Caco-2 (cell line): Measurements from ENCODE around the gene SNX5. TPM values are rescaled to one million over a fixed set of nuclear protein-coding genes. Genes with fewer than 3 reads are reported as not detected.
A peak's percentile ranks its signal among the peaks of the same experiment; 100 is the strongest.

Source experiments
- BruUV-seq: library from RNA; stranded (reverse); fragments of 400-500 nt; replicated peaks from 2 replicates; lab custom pipeline; 2021; lab: Mats Ljungman, UMichigan
- CTCF ChIA-PET: fragments of 300-600 bp; sonication (Branson Sonifier 250); formaldehyde crosslinking; loops from one replicate; lab custom pipeline; 2022; ENCODE audit warnings: antibody characterized with exemption; lab: Charles Lee
- POLR2A ChIA-PET: fragments of 300-600 bp; sonication (Branson Sonifier 250); formaldehyde crosslinking; loops from one replicate; lab custom pipeline; 2022; ENCODE audit warnings: antibody characterized with exemption; lab: Charles Lee
- DNase-seq, 2 experiments: peaks; one replicate each; pipeline versions ENCODE4 v3.0.0 to v3.0.0-alpha.2; 2020 to 2022
- H3K27me3 ChIP-seq: replicated peaks from 2 replicates; pipeline ENCODE4 v1.6.0; 2011; ENCODE audit warnings: low read length; ENCODE audit not compliant: control insufficient read depth, insufficient read depth
- H3K36me3 ChIP-seq: 2 replicates; pipeline ENCODE4 v1.5.1; 2011; ENCODE audit warnings: low read length; ENCODE audit not compliant: control insufficient read depth, insufficient read depth
- H3K4me1 ChIP-seq: fragments of 250-450 bp; sonication (Bioruptor Pico); 2 replicates; pipeline ENCODE4 v1.5.1; 2020; ENCODE audit warnings: mild to moderate bottlenecking
- H3K4me3 ChIP-seq: 2 replicates; pipeline ENCODE4 v1.5.1; 2011; ENCODE audit warnings: low read depth, mild to moderate bottlenecking, control low read depth, low read length
- H3K9me3 ChIP-seq: fragments of 250-450 bp; sonication (Bioruptor Pico); 2 replicates; pipeline ENCODE4 v1.5.1; 2020; ENCODE audit warnings: mild to moderate bottlenecking, moderate library complexity
- H3K27ac Mint-ChIP-seq: one replicate; pipeline ENCODE4 v1.8.0; 2022; ENCODE audit warnings: mixed read lengths; ENCODE audit not compliant: unreplicated experiment
- H3K27me3 Mint-ChIP-seq: one replicate; pipeline ENCODE4 v1.8.0; 2022; ENCODE audit warnings: mixed read lengths; ENCODE audit not compliant: insufficient read depth, unreplicated experiment
- H3K36me3 Mint-ChIP-seq: one replicate; pipeline ENCODE4 v1.8.0; 2022; ENCODE audit warnings: mild to moderate bottlenecking, mixed read lengths; ENCODE audit not compliant: insufficient read depth, unreplicated experiment
- H3K4me1 Mint-ChIP-seq: one replicate; pipeline ENCODE4 v1.8.0; 2022; ENCODE audit warnings: low read depth, mixed read lengths; ENCODE audit not compliant: unreplicated experiment
- H3K4me3 Mint-ChIP-seq: one replicate; pipeline ENCODE4 v1.8.0; 2022; ENCODE audit warnings: mild to moderate bottlenecking, moderate library complexity, mixed read lengths; ENCODE audit not compliant: unreplicated experiment
- H3K9me3 Mint-ChIP-seq: one replicate; pipeline ENCODE4 v1.8.0; 2022; ENCODE audit warnings: mixed read lengths; ENCODE audit not compliant: unreplicated experiment
- intact Hi-C: fragments of 100-400 bp; cut with micrococcal nuclease; formaldehyde crosslinking; loops from one replicate; pipeline ENCODE4 v1.10.0; 2022; ENCODE audit not compliant: unreplicated experiment
- total RNA-seq: library from RNA; stranded (reverse); gene quantifications from 2 replicates; pipeline ENCODE4 v1.2.3, GENCODE V29; 2022
- TF ChIP-seq, protein P1 (sequence below), 2 experiments: fragments of 200-600 bp in 1 of 2; IDR thresholded peaks; 1 replicate in 1 of 2; 2 replicates in 1 of 2; pipeline versions ENCODE4 v1.5.1 to v1.8.0; 2011 to 2022; ENCODE audit warnings: antibody characterized with exemption in 1 of 2, control low read depth in 1 of 2, inconsistent platforms in 1 of 2, low read depth in 1 of 2, low read length in 1 of 2, mild to moderate bottlenecking in 1 of 2, moderate library complexity in 1 of 2; ENCODE audit not compliant: insufficient read depth in 1 of 2, severe bottlenecking in 1 of 2, unreplicated experiment in 1 of 2

SNX5 gene
- total RNA-seq, 1 experiment from 2014 or later = 299 TPM

DNA sequence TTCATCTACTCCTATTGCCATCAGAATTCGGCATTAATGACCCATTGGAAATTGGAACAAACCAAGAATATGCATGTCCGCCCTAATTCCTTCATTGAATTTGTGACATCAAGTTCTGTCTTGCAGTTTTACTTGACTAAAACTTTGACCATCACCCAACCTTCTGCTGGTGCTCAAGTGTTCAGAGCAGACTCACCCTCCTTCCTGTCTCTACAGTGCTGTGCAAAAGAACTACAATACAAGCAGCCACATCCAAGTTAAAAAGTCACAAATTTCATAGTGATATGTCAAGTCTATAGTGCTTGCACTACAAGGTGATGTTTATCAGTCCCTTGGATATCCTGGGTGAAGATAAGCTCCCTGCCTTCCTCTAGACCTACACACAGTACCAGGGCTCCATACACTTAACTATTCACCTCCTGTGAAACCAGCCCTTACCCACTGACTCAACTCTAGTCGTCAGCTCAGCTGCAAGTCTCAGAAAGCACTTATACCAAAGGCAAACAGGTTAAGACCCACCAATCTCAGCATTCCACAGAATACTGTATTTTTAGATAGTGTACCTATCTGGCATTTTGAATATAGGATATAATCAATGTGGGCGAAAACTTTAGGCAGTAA, 23.6 kb downstream of the SNX5 start:
- no peak overlapping the region for H3K27ac Mint-ChIP-seq
- H3K27me3 Mint-ChIP-seq = no peaks in the 10 kb centered on the region
- no peaks in the 10 kb centered on the region for H3K4me1 Mint-ChIP-seq
- H3K9me3 ChIP-seq = no peaks in the 10 kb centered on the region
- no peaks in the 10 kb centered on the region for H3K27me3 ChIP-seq
- TF ChIP-seq, protein P1, sequence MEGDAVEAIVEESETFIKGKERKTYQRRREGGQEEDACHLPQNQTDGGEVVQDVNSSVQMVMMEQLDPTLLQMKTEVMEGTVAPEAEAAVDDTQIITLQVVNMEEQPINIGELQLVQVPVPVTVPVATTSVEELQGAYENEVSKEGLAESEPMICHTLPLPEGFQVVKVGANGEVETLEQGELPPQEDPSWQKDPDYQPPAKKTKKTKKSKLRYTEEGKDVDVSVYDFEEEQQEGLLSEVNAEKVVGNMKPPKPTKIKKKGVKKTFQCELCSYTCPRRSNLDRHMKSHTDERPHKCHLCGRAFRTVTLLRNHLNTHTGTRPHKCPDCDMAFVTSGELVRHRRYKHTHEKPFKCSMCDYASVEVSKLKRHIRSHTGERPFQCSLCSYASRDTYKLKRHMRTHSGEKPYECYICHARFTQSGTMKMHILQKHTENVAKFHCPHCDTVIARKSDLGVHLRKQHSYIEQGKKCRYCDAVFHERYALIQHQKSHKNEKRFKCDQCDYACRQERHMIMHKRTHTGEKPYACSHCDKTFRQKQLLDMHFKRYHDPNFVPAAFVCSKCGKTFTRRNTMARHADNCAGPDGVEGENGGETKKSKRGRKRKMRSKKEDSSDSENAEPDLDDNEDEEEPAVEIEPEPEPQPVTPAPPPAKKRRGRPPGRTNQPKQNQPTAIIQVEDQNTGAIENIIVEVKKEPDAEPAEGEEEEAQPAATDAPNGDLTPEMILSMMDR (IDR thresholded peaks at IDR 0.05; ENCODE audit: insufficient read depth in 1 of 2, low read depth in 1 of 2, low read length in 1 of 2, severe bottlenecking in 1 of 2, unreplicated experiment in 1 of 2) = no peak
- ChIA-PET CTCF (no interaction called here), POLR2A (no interaction called here)
- no TSS peak for BruUV-seq
- H3K4me3 Mint-ChIP-seq = no peak overlapping the region
- intact Hi-C loops = loop anchor here (5.0 kb wide), 1 partner anchor 52 kb away; no protein-coding TSS in a partner anchor
- peaks cover 100% of the 10 kb centered on the region for H3K36me3 Mint-ChIP-seq
- H3K9me3 Mint-ChIP-seq = no peaks in the 10 kb centered on the region
- H3K4me1 ChIP-seq = no peaks in the 10 kb centered on the region
- peaks cover 17% of the 10 kb centered on the region for H3K36me3 ChIP-seq
- no peak for DNase-seq
- H3K4me3 ChIP-seq = no peak overlapping the region

DNA sequence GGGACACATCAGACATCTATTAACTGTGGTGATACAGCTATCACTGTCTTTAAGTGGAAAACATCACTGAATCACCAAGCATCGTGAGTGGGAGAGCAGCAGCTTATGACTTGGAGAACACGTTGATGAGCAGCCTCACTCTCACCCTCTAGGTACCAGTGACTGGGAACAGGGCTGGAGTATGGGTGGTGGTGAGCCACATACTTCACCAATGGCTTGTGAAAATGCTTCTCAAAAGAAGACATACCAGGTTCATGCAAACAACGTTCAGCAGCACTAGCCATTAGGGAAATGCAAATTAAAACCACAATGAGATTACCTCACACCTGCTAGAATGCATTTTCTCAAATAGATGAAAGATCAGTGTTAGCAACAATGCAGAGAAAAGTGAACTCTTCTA, 25.3 kb downstream of the SNX5 start:
- no peak for DNase-seq
- no peaks in the 10 kb centered on the region for H3K4me1 ChIP-seq
- no peaks in the 10 kb centered on the region for H3K27me3 ChIP-seq
- ChIA-PET CTCF (interaction anchor here (0.6 kb wide), 1 partner anchor 438 kb away, joined by 4 read pairs; no protein-coding TSS in a partner anchor), POLR2A (no interaction called here)
- no peak overlapping the region for H3K4me3 Mint-ChIP-seq
- TF ChIP-seq, protein P1 (IDR thresholded peaks at IDR 0.05; ENCODE audit: insufficient read depth in 1 of 2, low read depth in 1 of 2, low read length in 1 of 2, severe bottlenecking in 1 of 2, unreplicated experiment in 1 of 2) = no peak
- intact Hi-C loops = loop anchor here (5.0 kb wide), 1 partner anchor 54 kb away; no protein-coding TSS in a partner anchor
- peaks cover 95% of the 10 kb centered on the region for H3K36me3 Mint-ChIP-seq
- no peaks in the 10 kb centered on the region for H3K9me3 ChIP-seq
- no peaks in the 10 kb centered on the region for H3K27me3 Mint-ChIP-seq
- peaks cover 15% of the 10 kb centered on the region for H3K36me3 ChIP-seq
- no peaks in the 10 kb centered on the region for H3K9me3 Mint-ChIP-seq
- H3K4me1 Mint-ChIP-seq = no peaks in the 10 kb centered on the region
- H3K4me3 ChIP-seq = no peak overlapping the region
- no peak overlapping the region for H3K27ac Mint-ChIP-seq
- no TSS peak for BruUV-seq

DNA sequence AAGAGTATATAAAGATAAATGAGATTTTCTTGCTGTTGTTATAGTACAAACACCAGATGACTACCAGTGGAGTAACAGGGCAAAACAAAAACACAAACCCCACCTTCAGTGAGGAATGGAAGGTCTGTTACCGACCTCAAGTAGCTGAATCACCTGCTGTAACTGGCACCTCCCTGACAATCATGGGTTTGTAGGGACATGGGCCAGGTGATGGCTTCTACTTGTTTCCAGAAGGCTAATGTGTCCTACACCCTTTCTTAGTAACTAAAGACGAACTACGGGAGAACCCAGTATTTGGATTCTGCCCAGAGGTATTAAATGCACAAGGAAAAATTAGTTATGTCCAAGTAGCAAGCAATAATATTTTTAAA, 26.8 kb downstream of the SNX5 start:
- CTCF ChIA-PET = no interaction called here
- Mint-ChIP-seq H3K4me1 (no peaks in the 10 kb centered on the region), H3K36me3 (peaks cover 89% of the 10 kb centered on the region), H3K27ac (no peak overlapping the region), H3K9me3 (no peaks in the 10 kb centered on the region), H3K4me3 (no peak overlapping the region), H3K27me3 (no peaks in the 10 kb centered on the region)
- no peak for DNase-seq
- H3K36me3 ChIP-seq = peaks cover 15% of the 10 kb centered on the region
- H3K27me3 ChIP-seq = no peaks in the 10 kb centered on the region
- H3K9me3 ChIP-seq = no peaks in the 10 kb centered on the region
- intact Hi-C loops = loop anchor here (5.0 kb wide), 1 partner anchor 55 kb away; no protein-coding TSS in a partner anchor
- TF ChIP-seq, protein P1 (IDR thresholded peaks at IDR 0.05; ENCODE audit: insufficient read depth in 1 of 2, low read depth in 1 of 2, low read length in 1 of 2, severe bottlenecking in 1 of 2, unreplicated experiment in 1 of 2) = no peak
- H3K4me1 ChIP-seq = no peaks in the 10 kb centered on the region
- H3K4me3 ChIP-seq = no peak overlapping the region
- POLR2A ChIA-PET = no interaction called here
- BruUV-seq = TSS peak; percentile 9
